WTC11 (cell line): ENCODE measurements around the gene CPNE1. TPM values are rescaled to one million over a fixed set of nuclear protein-coding genes. Genes with fewer than 3 reads are reported as not detected.
"Not testable (repeated sequence)": the region's sequence is repeated elsewhere in the genome, so short reads cannot be mapped to it uniquely, and the experiment has no call there.

ENCODE experiments used
- ATAC-seq: fragments of 200-7000 bp; cut with Tn5 transposase; 2 replicates; pipeline ENCODE4 v1.10.0; 2021; ENCODE audit warnings: mild to moderate bottlenecking, moderate library complexity
- CTCF ChIA-PET: fragments of 300-600 bp; sonication (Branson Sonifier 250); formaldehyde crosslinking; loops from one replicate; lab custom pipeline; 2021; ENCODE audit warnings: antibody characterized with exemption; lab: Charles Lee
- POLR2A ChIA-PET: fragments of 350-600 bp; sonication (Branson Sonifier 250); formaldehyde crosslinking; loops from one replicate; lab custom pipeline; 2021; ENCODE audit warnings: antibody characterized with exemption; lab: Charles Lee
- DNase-seq: peaks from one replicate; pipeline ENCODE4 v3.0.0; 2021; ENCODE audit warnings: low spot score
- H3K27ac Mint-ChIP-seq: 2 replicates; pipeline ENCODE4 v1.8.0; 2021; ENCODE audit warnings: mixed read lengths
- H3K27me3 Mint-ChIP-seq: 2 replicates; pipeline ENCODE4 v1.8.0; 2021; ENCODE audit warnings: low read depth, mild to moderate bottlenecking, moderate library complexity, mixed read lengths
- H3K36me3 Mint-ChIP-seq: 2 replicates; pipeline ENCODE4 v1.8.0; 2021; ENCODE audit warnings: mixed read lengths
- H3K4me1 Mint-ChIP-seq: 2 replicates; pipeline ENCODE4 v1.8.0; 2022; ENCODE audit warnings: mixed read lengths
- H3K4me3 Mint-ChIP-seq: 2 replicates; pipeline ENCODE4 v1.8.0; 2021; ENCODE audit warnings: mild to moderate bottlenecking, moderate library complexity, mixed read lengths
- H3K9me3 Mint-ChIP-seq: 2 replicates; pipeline ENCODE4 v1.8.0; 2021; ENCODE audit warnings: mixed read lengths
- ARID4B ChIP-seq: sonication (generic); formaldehyde crosslinking; IDR thresholded peaks from 2 replicates; pipeline ENCODE4 v1.8.0; 2023; ENCODE audit warnings: missing genetic modification reagents, mild to moderate bottlenecking, borderline replicate concordance
- ATF1 ChIP-seq: sonication (generic); formaldehyde crosslinking; IDR thresholded peaks from 2 replicates; pipeline ENCODE4 v1.8.1; 2023; ENCODE audit warnings: mild to moderate bottlenecking, moderate library complexity, missing genetic modification reagents
- CREB1 ChIP-seq: sonication (generic); formaldehyde crosslinking; IDR thresholded peaks from 2 replicates; pipeline ENCODE4 v1.8.0; 2023; ENCODE audit warnings: mild to moderate bottlenecking, missing genetic modification reagents
- JAZF1 ChIP-seq: fragments of 250-450 bp; sonication (Bioruptor Pico); IDR thresholded peaks from 2 replicates; pipeline ENCODE4 v1.9.0; 2021; ENCODE audit warnings: moderate library complexity, mild to moderate bottlenecking, inconsistent platforms
- PRRX2 ChIP-seq: fragments of 250-450 bp; sonication (Bioruptor Pico); IDR thresholded peaks from 2 replicates; pipeline ENCODE4 v1.8.0; 2021; ENCODE audit warnings: mild to moderate bottlenecking
- SOX15 ChIP-seq: fragments of 250-450 bp; sonication (Bioruptor Pico); IDR thresholded peaks from 2 replicates; pipeline ENCODE4 v1.9.0; 2021; ENCODE audit warnings: mild to moderate bottlenecking
- TEAD1 ChIP-seq: sonication (generic); formaldehyde crosslinking; IDR thresholded peaks from 2 replicates; pipeline ENCODE4 v1.8.0; 2022; ENCODE audit warnings: mild to moderate bottlenecking, missing genetic modification reagents
- ZMAT4 ChIP-seq: fragments of 250-450 bp; sonication (Bioruptor Pico); IDR thresholded peaks from 2 replicates; pipeline ENCODE4 v1.9.0; 2021; ENCODE audit warnings: mild to moderate bottlenecking
- ZNF121 ChIP-seq: sonication (generic); formaldehyde crosslinking; IDR thresholded peaks from 2 replicates; pipeline ENCODE4 v1.8.0; 2023; ENCODE audit warnings: missing genetic modification reagents
- ZNF232 ChIP-seq: sonication (generic); formaldehyde crosslinking; IDR thresholded peaks from 2 replicates; pipeline ENCODE4 v1.8.0; 2022; ENCODE audit warnings: mild to moderate bottlenecking, missing genetic modification reagents
- ZNF396 ChIP-seq: fragments of 250-450 bp; sonication (Bioruptor Pico); IDR thresholded peaks from 2 replicates; pipeline ENCODE4 v1.8.0; 2021; ENCODE audit warnings: mild to moderate bottlenecking, moderate library complexity, borderline replicate concordance
- ZNF423 ChIP-seq: fragments of 250-450 bp; sonication (Bioruptor Pico); IDR thresholded peaks from 2 replicates; pipeline ENCODE4 v2.1.2; 2022; ENCODE audit warnings: mild to moderate bottlenecking, moderate library complexity
- ZNF671 ChIP-seq: fragments of 250-450 bp; sonication (Bioruptor Pico); IDR thresholded peaks from 2 replicates; pipeline ENCODE4 v1.8.0; 2021; ENCODE audit warnings: mild to moderate bottlenecking
- total RNA-seq: library from RNA; stranded (reverse); gene quantifications from 3 replicates; pipeline ENCODE4 v1.2.3, GENCODE V29; 2021
- TF ChIP-seq, protein P1 (sequence below): fragments of 200-600 bp; IDR thresholded peaks from 2 replicates; pipeline ENCODE4 v1.8.0; 2022; ENCODE audit warnings: antibody characterized with exemption
- TF ChIP-seq, protein P2 (sequence below): fragments of 250-450 bp; sonication (Bioruptor Pico); IDR thresholded peaks from 2 replicates; pipeline ENCODE4 v1.9.0; 2021; ENCODE audit warnings: moderate library complexity, mild to moderate bottlenecking, inconsistent platforms, borderline replicate concordance
- TF ChIP-seq, protein P3 (sequence below): sonication (generic); formaldehyde crosslinking; IDR thresholded peaks from 2 replicates; pipeline ENCODE4 v1.8.1; 2023; ENCODE audit warnings: mild to moderate bottlenecking, missing genetic modification reagents, moderate library complexity
- TF ChIP-seq, protein P4 (sequence below): fragments of 250-450 bp; sonication (Bioruptor Pico); conservative IDR thresholded peaks from 2 replicates; pipeline ENCODE4 v1.9.0; 2021; ENCODE audit warnings: mild to moderate bottlenecking

Gene CPNE1
- total RNA-seq, 1 experiment from 2014 or later, result 312 TPM

DNA sequence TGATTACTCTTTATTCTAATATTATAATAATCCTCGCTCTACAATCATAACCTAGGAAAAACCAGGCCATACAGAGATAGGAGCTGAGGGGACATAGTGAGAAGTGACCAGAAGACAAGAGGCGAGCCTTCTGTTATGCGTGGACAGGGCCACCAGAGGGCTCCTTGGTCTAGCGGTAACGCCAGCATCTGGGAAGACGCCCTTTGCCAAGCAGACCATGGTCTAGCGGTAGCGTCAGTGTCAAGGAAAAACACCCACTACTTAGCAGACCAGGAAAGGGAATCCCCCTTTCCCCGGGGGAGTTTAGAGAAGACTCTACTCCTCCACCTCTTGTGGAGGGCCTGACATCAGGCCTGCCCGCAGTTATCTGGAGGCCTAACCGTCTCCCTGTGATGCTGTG is 22.2 kb upstream of the CPNE1 start:
- ATAC-seq, H3K27me3 Mint-ChIP-seq, H3K4me3 Mint-ChIP-seq, POLR2A ChIA-PET, H3K27ac Mint-ChIP-seq, H3K4me1 Mint-ChIP-seq: not testable (repeated sequence)
- DNase-seq, result peak; percentile 75
- Mint-ChIP-seq H3K36me3 (peaks cover 37% of the 10 kb centered on the region), H3K9me3 (peaks cover 18% of the 10 kb centered on the region)
- CTCF ChIA-PET, result interaction anchor here (0.6 to 1.6 kb wide), 7 partner anchors 67 to 306 kb away, joined by 3 to 7 read pairs (median 6); partner anchors contain the start of gene SCAND1
- TF ChIP-seq, protein P1, sequence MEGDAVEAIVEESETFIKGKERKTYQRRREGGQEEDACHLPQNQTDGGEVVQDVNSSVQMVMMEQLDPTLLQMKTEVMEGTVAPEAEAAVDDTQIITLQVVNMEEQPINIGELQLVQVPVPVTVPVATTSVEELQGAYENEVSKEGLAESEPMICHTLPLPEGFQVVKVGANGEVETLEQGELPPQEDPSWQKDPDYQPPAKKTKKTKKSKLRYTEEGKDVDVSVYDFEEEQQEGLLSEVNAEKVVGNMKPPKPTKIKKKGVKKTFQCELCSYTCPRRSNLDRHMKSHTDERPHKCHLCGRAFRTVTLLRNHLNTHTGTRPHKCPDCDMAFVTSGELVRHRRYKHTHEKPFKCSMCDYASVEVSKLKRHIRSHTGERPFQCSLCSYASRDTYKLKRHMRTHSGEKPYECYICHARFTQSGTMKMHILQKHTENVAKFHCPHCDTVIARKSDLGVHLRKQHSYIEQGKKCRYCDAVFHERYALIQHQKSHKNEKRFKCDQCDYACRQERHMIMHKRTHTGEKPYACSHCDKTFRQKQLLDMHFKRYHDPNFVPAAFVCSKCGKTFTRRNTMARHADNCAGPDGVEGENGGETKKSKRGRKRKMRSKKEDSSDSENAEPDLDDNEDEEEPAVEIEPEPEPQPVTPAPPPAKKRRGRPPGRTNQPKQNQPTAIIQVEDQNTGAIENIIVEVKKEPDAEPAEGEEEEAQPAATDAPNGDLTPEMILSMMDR, result peak; percentile 38; the same call in 1 of the 2 replicates
- TF ChIP-seq, all 79 proteins: peak for 1; not testable (repeated sequence) for 78

GRCh38 chr20:35685368-35685767 is 20.7 kb upstream of the CPNE1 start:
- CTCF ChIA-PET, result interaction anchor here (1.5 kb wide), 1 partner anchor 262 kb away, joined by 6 read pairs; no protein-coding TSS in a partner anchor
- H3K27me3 Mint-ChIP-seq, POLR2A ChIA-PET, H3K27ac Mint-ChIP-seq, DNase-seq, ATAC-seq, H3K4me1 Mint-ChIP-seq, H3K4me3 Mint-ChIP-seq: not testable (repeated sequence)
- H3K9me3 Mint-ChIP-seq, result peaks cover 18% of the 10 kb centered on the region
- peaks cover 36% of the 10 kb centered on the region for H3K36me3 Mint-ChIP-seq

DNA sequence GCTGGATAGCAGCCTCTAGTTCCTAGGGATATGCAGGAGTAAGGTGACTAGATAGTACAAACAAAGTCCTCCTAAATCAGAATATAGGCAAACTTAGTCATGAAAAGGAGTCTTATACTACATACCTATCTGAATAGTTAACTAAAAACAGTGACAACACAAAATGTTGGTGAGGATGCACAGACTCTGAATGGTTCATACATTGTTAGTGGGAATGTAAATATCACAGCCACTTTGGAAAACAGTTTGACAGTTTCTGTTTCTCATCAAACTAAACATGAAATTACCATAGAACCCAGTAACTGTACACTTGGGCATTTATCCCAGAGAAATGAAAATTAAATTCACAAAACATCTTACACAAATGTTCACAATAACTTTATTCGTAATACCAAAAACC is 17.3 kb upstream of the CPNE1 start:
- peaks cover 8% of the 10 kb centered on the region for H3K36me3 Mint-ChIP-seq
- peaks cover 9% of the 10 kb centered on the region for H3K4me1 Mint-ChIP-seq
- H3K4me3 Mint-ChIP-seq, result no peak overlapping the region
- CTCF ChIA-PET, result no interaction called here
- DNase-seq (no peak), ATAC-seq (no peak)
- H3K27ac Mint-ChIP-seq, result no peak overlapping the region
- POLR2A ChIA-PET, result no interaction called here
- no peak for TF ChIP-seq CREB1 (CRISPR knock-in tag)
- TF ChIP-seq ATF1 (CRISPR knock-in tag), result no peak
- TF ChIP-seq ZNF671 (CRISPR knock-in tag), result no peak
- TF ChIP-seq ZNF232, result no peak
- no peak for TF ChIP-seq ZNF121
- TF ChIP-seq, protein P2, sequence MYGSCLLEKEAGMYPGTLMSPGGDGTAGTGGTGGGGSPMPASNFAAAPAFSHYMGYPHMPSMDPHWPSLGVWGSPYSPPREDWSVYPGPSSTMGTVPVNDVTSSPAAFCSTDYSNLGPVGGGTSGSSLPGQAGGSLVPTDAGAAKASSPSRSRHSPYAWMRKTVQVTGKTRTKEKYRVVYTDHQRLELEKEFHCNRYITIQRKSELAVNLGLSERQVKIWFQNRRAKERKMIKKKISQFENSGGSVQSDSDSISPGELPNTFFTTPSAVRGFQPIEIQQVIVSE (CRISPR knock-in tag), result no peak
- TF ChIP-seq SOX15, result no peak
- TF ChIP-seq PRRX2 (CRISPR knock-in tag), result no peak
- no peak for TF ChIP-seq ZNF396 (CRISPR knock-in tag)
- TF ChIP-seq, protein P3, sequence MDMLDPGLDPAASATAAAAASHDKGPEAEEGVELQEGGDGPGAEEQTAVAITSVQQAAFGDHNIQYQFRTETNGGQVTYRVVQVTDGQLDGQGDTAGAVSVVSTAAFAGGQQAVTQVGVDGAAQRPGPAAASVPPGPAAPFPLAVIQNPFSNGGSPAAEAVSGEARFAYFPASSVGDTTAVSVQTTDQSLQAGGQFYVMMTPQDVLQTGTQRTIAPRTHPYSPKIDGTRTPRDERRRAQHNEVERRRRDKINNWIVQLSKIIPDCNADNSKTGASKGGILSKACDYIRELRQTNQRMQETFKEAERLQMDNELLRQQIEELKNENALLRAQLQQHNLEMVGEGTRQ, result no peak
- TF ChIP-seq ZMAT4, result no peak
- TF ChIP-seq ZNF423 (CRISPR knock-in tag), result no peak
- TF ChIP-seq, protein P1, result no peak
- no peak for TF ChIP-seq TEAD1 (CRISPR knock-in tag)
- TF ChIP-seq ARID4B, result no peak
- no peak for TF ChIP-seq JAZF1 (CRISPR knock-in tag)
- TF ChIP-seq, protein P4, sequence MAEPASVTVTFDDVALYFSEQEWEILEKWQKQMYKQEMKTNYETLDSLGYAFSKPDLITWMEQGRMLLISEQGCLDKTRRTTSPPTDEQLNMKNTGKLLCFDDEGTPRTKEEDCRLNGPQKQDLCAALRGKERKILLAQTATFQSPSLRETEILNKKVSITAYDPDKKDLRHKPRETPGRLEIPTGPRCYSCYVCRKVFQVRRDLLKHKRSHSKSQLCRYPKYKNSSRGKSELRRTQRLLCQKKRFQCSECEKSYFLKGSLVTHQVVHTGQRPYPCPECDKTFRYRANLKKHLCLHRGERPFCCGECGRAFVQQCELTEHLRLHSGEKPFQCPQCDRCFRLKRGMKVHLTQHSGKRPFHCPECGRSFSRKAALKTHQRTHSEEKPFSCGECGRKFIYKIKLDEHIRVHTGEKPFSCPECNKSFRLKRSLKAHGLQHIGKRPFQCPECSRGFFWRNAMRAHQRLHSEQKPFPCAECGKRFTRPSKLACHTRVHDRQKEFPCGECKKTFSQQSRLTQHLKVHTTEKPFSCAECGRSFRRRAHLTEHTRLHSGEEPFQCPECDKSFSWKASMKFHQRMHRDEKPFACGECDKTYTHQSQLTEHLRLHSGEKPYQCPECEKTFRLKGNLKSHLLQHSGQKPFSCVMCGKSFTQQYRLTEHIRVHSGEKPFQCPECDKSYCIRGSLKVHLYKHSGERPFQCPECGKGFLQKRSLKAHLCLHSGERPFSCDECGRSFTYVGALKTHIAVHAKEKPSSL (CRISPR knock-in tag), result no peak
- H3K27me3 Mint-ChIP-seq, result no peaks in the 10 kb centered on the region
- H3K9me3 Mint-ChIP-seq, result peaks cover under 1% of the 10 kb centered on the region
